Astrocyte of the cerebellum (primary cell): ENCODE results near the gene TRIM56.
"Not testable (repeated sequence)": the region's sequence is repeated elsewhere in the genome, so short reads cannot be mapped to it uniquely, and the experiment has no call there.

ENCODE experiments used
- DNase-seq: peaks from one replicate; pipeline ENCODE4 v3.0.0-alpha.2; 2011; ENCODE audit warnings: low read depth
- H3K4me3 ChIP-seq: 2 replicates; pipeline ENCODE4 v1.5.1; 2011; ENCODE audit warnings: mild to moderate bottlenecking, low read depth, low read length, moderate library complexity
- in situ Hi-C: cut with HindIII; loops from 2 replicates; pipeline ENCODE4 v1.10.0; 2017; ENCODE audit warnings: low sequenced_read_pairs
- TF ChIP-seq, protein P1 (sequence below): IDR thresholded peaks from 2 replicates; pipeline ENCODE4 v1.5.1; 2012; ENCODE audit warnings: low read length, low read depth, moderate library complexity, mild to moderate bottlenecking; ENCODE audit errors: missing control alignments

The TRIM56 gene

DNA sequence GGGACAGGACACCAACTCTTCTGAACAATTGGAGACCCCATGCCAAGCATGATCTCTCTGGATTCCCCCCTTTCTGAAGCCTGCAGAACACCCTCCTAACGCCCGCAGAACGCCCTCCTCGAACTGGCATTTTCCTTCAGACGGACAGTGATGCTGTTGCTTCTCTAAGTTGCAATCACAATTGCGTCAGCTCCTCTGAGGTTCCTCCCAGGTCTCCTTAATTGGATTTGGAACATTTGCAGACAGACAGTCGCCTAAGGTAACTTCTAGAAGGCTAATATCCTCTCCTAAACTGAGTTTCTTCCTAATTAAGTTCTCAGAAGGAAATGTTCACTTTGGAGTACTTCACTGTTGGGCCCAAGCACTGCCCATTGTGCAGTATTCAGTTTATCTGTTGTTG, 21.1 kb downstream of the TRIM56 start:
- TF ChIP-seq, protein P1, sequence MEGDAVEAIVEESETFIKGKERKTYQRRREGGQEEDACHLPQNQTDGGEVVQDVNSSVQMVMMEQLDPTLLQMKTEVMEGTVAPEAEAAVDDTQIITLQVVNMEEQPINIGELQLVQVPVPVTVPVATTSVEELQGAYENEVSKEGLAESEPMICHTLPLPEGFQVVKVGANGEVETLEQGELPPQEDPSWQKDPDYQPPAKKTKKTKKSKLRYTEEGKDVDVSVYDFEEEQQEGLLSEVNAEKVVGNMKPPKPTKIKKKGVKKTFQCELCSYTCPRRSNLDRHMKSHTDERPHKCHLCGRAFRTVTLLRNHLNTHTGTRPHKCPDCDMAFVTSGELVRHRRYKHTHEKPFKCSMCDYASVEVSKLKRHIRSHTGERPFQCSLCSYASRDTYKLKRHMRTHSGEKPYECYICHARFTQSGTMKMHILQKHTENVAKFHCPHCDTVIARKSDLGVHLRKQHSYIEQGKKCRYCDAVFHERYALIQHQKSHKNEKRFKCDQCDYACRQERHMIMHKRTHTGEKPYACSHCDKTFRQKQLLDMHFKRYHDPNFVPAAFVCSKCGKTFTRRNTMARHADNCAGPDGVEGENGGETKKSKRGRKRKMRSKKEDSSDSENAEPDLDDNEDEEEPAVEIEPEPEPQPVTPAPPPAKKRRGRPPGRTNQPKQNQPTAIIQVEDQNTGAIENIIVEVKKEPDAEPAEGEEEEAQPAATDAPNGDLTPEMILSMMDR = no peak
- in situ Hi-C loops = no loop called here
- no peak for DNase-seq
- H3K4me3 ChIP-seq = no peak overlapping the region

GRCh38 chr7:101108330-101108857, 23.1 kb downstream of the TRIM56 start:
- no peak for DNase-seq
- TF ChIP-seq, protein P1 = no peak
- in situ Hi-C loops = no loop called here
- H3K4me3 ChIP-seq = no peak overlapping the region

DNA sequence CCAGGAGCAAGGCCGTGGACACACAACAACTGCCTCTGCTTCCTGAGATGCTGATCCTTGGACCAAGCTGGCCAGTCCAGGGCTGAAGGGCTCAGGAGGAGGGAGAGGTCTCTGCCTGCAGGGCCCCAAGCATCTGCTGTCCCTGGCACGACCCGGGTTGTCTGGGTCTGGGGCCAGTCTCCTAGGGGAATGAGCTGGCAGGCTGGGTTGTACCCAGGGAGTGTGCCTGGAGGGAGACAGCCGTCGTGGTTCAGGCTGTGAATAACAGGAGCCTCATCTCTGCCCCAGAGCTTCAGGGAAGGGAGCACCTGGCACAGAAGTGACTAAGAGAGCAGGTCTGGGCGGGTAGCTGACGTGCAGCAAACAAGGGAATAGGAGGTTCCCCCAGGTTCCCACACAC, 23.7 kb downstream of the TRIM56 start:
- DNase-seq = no peak
- in situ Hi-C loops = no loop called here
- no peak overlapping the region for H3K4me3 ChIP-seq
- TF ChIP-seq, protein P1 = no peak

DNA sequence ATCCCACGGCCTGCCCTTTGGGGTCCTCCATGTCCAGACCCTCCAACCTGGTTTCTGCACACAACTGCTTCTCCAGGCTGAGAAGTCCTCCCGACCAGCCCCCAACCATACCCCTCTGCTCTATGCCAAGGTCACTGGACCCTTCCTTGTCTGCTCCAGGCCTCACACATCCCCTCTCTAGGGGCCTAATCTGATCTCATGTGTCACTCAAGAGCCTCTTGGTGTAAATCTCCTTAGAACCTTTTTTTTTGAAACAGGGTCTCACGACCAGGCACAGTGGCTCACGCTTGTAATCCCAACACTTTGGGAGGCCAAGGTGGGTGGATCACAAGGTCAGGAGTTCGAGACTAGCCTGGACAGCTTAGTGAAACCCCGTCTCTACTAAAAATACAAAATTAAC, 24.1 kb downstream of the TRIM56 start:
- in situ Hi-C loops = no loop called here
- no peak overlapping the region for H3K4me3 ChIP-seq
- TF ChIP-seq, protein P1 = no peak
- DNase-seq = no peak

DNA sequence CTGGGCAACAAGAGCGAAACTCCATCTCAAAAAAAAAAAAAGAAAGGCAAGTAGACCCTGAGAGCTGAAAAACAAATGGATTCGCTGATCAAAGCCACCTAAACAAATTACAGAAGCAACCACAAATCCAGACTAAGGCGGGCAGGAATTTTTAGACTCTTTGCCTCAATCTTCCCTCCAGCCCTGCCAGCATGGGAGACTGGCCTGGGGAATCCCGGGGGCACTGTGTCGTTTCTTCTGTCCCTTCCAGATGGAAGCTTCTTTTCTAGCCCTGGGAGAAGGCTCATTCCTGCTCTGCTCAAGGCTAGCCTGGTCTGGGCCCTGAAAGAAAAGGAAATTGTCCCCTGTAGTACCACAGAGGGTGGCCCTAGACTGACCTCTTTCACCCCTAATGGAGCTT, 26.0 kb downstream of the TRIM56 start:
- TF ChIP-seq, protein P1 = no peak
- H3K4me3 ChIP-seq = no peak overlapping the region
- no peak for DNase-seq
- in situ Hi-C loops = no loop called here

GRCh38 chr7:101112233-101112632, 27.0 kb downstream of the TRIM56 start:
- H3K4me3 ChIP-seq = no peak overlapping the region
- in situ Hi-C loops = no loop called here
- TF ChIP-seq, protein P1 = no peak
- no peak for DNase-seq

- H3K4me3 ChIP-seq, in situ Hi-C loops, DNase-seq: not testable (repeated sequence)
Measured at GRCh38 chr7:101113140-101113539, 27.9 kb downstream of the TRIM56 start.
